MM.1S (cell line): ENCODE results near the gene TREX2.
"Not testable (repeated sequence)": the region's sequence is repeated elsewhere in the genome, so short reads cannot be mapped to it uniquely, and the experiment has no call there.

ENCODE experiments used
- DNase-seq: peaks from one replicate; pipeline ENCODE4 v3.0.0-alpha.2; 2015
- H2AFZ ChIP-seq: fragments of 300-600 bp; sonication (generic); 2 replicates; pipeline ENCODE4 v1.6.0; 2016; ENCODE audit warnings: antibody characterized with exemption, low read length
- H3F3A ChIP-seq: fragments of 300-600 bp; sonication (generic); 2 replicates; pipeline ENCODE4 v1.6.1; 2016; ENCODE audit warnings: mild to moderate bottlenecking, antibody characterized with exemption, low read length, moderate library complexity, mixed read lengths; ENCODE audit not compliant: insufficient read depth
- H3K27ac ChIP-seq: fragments of 300-600 bp; sonication (generic); 2 replicates; pipeline ENCODE4 v1.5.1; 2016; ENCODE audit warnings: mild to moderate bottlenecking, low read length
- H3K27me3 ChIP-seq: fragments of 300-600 bp; sonication (generic); replicated peaks from 2 replicates; pipeline ENCODE4 v1.6.0; 2016; ENCODE audit warnings: low read length; ENCODE audit not compliant: insufficient read depth
- H3K36me3 ChIP-seq: fragments of 300-600 bp; sonication (generic); replicated peaks from 2 replicates; pipeline ENCODE4 v1.6.1; 2016; ENCODE audit warnings: mild to moderate bottlenecking, low read length, mixed read lengths; ENCODE audit not compliant: insufficient read depth
- H3K4me1 ChIP-seq: fragments of 300-600 bp; sonication (generic); 2 replicates; pipeline ENCODE4 v1.6.1; 2016; ENCODE audit warnings: low read length, mixed read lengths
- H3K4me2 ChIP-seq: fragments of 300-600 bp; sonication (generic); 2 replicates; pipeline ENCODE4 v1.6.0; 2016; ENCODE audit warnings: low read depth, low read length
- H3K4me3 ChIP-seq: fragments of 300-600 bp; sonication (generic); 2 replicates; pipeline ENCODE4 v1.5.1; 2016; ENCODE audit warnings: low read length, mixed read lengths
- H3K79me2 ChIP-seq: fragments of 300-600 bp; sonication (generic); 2 replicates; pipeline ENCODE4 v1.6.1; 2016; ENCODE audit warnings: mixed run types, low read length, mixed read lengths
- H3K9ac ChIP-seq: fragments of 300-600 bp; sonication (generic); 2 replicates; pipeline ENCODE4 v1.6.1; 2016; ENCODE audit warnings: low read length, mixed read lengths
- H3K9me2 ChIP-seq: fragments of 300-600 bp; sonication (generic); replicated peaks from 2 replicates; pipeline ENCODE4 v1.6.1; 2016; ENCODE audit warnings: mild to moderate bottlenecking, low read length, mixed read lengths; ENCODE audit not compliant: insufficient read depth
- H3K9me3 ChIP-seq: fragments of 300-600 bp; sonication (generic); replicated peaks from 2 replicates; pipeline ENCODE4 v1.6.1; 2016; ENCODE audit warnings: mild to moderate bottlenecking, low read length, mixed read lengths; ENCODE audit not compliant: insufficient read depth
- H4K20me1 ChIP-seq: fragments of 300-600 bp; sonication (generic); 2 replicates; pipeline ENCODE4 v1.6.1; 2016; ENCODE audit warnings: mild to moderate bottlenecking, low read length, moderate library complexity, mixed read lengths; ENCODE audit not compliant: insufficient read depth
- EZH2 ChIP-seq: fragments of 300-600 bp; sonication (generic); optimal IDR thresholded peaks from 2 replicates; pipeline ENCODE3; 2017; ENCODE audit warnings: low read depth, mild to moderate bottlenecking, antibody characterized with exemption, low read length, mixed read lengths
- EZH2phosphoT487 ChIP-seq: fragments of 300-600 bp; sonication (generic); IDR thresholded peaks from 2 replicates; pipeline ENCODE4 v1.6.1; 2018; ENCODE audit warnings: antibody characterized with exemption, low read length
- TF ChIP-seq, protein P1 (sequence below): fragments of 300-600 bp; sonication (generic); IDR thresholded peaks from 2 replicates; pipeline ENCODE4 v1.5.1; 2016; ENCODE audit warnings: antibody characterized with exemption, low read length, mixed read lengths

Gene TREX2

DNA sequence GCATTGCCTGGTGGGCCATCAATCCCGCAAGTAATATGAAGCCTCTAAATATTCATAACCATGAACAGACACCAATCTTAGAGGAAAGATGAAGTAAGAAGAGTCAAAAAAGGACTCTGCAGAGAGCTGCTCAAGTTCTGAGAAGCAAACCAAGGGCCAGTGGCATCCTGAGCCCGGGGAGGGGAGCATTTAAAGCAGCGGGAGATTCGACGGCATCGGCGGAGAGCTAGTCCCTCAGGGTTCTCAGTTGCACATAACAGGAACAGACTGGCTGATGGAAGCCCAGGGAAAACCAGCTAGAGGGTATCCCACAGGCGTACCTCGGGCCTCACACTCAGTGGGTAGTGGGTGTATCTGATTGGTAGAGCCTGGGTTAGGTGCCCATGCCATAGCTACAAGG, 39.8 kb downstream of the TREX2 start:
- Histone ChIP-seq H3K27me3 (peaks cover 24% of the 10 kb centered on the region), H3K4me3 (no peak overlapping the region), H3K9ac (no peak overlapping the region), H3K4me2 (no peak overlapping the region), H3K27ac (no peak overlapping the region), H3K9me2 (no peaks in the 10 kb centered on the region), H3F3A (no peaks in the 10 kb centered on the region), H4K20me1 (no peaks in the 10 kb centered on the region), H3K36me3 (no peaks in the 10 kb centered on the region), H3K9me3 (no peaks in the 10 kb centered on the region), H2AFZ (no peak overlapping the region), H3K79me2 (no peaks in the 10 kb centered on the region), H3K4me1 (no peaks in the 10 kb centered on the region)
- no peak for TF ChIP-seq EZH2
- DNase-seq: no peak

DNA sequence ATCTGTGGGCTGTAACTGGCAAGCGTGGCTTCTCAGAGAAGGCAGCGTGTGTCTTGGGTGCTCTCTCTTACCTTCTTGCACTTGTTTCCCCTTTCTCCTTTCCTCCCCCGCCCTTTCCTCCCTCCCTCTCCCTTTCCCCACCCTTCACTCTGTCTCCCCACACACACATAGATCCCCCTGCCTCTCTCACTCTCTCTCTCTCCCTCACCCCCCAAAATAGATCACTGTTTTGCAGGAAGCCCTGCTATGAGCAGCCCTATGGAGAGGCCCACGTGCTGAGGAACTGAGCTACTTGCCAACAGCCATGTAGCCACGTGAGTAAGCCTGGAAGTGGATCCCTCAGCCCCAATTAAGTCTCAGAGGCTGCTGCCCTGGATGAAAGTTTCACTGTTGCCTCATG, 40.4 kb downstream of the TREX2 start:
- Histone ChIP-seq H2AFZ (no peak overlapping the region), H3K27me3 (peaks cover 24% of the 10 kb centered on the region), H3K79me2 (no peaks in the 10 kb centered on the region), H3K4me3 (no peak overlapping the region), H3K4me2 (no peak overlapping the region), H3K4me1 (no peaks in the 10 kb centered on the region), H3F3A (no peaks in the 10 kb centered on the region), H3K9me3 (no peaks in the 10 kb centered on the region), H3K27ac (no peak overlapping the region), H3K9ac (no peak overlapping the region), H3K36me3 (no peaks in the 10 kb centered on the region), H4K20me1 (no peaks in the 10 kb centered on the region), H3K9me2 (no peaks in the 10 kb centered on the region)
- no peak for DNase-seq
- TF ChIP-seq EZH2 (no peak), EZH2phosphoT487 (no peak)
- TF ChIP-seq, protein P1, sequence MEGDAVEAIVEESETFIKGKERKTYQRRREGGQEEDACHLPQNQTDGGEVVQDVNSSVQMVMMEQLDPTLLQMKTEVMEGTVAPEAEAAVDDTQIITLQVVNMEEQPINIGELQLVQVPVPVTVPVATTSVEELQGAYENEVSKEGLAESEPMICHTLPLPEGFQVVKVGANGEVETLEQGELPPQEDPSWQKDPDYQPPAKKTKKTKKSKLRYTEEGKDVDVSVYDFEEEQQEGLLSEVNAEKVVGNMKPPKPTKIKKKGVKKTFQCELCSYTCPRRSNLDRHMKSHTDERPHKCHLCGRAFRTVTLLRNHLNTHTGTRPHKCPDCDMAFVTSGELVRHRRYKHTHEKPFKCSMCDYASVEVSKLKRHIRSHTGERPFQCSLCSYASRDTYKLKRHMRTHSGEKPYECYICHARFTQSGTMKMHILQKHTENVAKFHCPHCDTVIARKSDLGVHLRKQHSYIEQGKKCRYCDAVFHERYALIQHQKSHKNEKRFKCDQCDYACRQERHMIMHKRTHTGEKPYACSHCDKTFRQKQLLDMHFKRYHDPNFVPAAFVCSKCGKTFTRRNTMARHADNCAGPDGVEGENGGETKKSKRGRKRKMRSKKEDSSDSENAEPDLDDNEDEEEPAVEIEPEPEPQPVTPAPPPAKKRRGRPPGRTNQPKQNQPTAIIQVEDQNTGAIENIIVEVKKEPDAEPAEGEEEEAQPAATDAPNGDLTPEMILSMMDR: no peak

DNA sequence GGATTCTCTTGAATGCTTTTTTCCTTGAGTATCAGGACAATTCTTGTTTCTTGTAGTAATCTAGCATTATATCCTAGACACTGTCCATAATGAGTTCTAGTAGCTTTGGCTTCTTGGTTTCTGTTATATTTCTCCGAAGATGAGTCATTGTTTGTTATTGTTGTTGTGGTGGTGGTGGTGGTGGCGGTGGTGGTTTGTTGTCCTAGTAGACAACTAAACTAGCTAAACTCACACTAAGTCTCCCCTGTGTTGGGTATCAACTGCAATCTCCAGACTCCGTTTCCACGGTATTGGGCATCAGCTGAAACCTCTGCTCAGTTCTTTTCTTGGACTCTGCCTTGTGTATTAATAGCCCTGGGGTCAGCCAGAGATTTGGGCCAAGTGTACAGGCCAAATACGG, 41.5 kb downstream of the TREX2 start:
- not testable (repeated sequence) for H3K9ac ChIP-seq, H2AFZ ChIP-seq, H3K27ac ChIP-seq, H3K4me3 ChIP-seq, H3K79me2 ChIP-seq, H3K4me1 ChIP-seq, H3K9me2 ChIP-seq, H3K36me3 ChIP-seq, H3F3A ChIP-seq, H3K4me2 ChIP-seq, H4K20me1 ChIP-seq, DNase-seq, H3K9me3 ChIP-seq
- H3K27me3 ChIP-seq: peaks cover 24% of the 10 kb centered on the region

DNA sequence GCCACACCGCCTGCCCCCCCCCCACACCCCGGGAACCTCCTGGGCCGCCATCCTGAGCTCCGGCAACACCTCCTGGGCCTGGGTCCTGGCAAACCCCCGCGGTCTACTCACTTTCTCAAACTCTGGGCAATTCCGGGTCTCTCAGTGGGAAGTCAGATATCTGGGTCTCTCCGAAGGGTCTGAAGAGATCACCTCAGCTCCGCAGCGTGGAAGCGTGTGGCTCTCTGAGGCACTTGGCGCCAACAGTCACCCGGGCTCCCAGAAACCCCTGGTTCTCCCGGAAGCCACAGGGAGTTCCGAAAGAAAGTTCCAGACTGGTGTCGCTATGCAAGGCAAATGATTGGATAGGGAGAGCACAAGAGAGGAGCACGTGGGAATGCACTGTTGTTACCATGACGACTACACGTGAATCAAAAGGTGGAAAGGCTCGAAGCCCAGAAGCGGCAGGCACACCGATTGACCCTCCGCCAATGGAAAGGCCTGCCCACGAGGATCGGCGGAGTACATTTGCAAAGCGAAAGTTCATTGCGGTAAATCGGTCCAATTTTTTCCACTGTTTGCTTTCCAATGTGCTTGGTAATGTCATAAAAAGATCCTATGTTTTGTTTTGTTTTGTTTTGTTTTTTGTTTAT, 44.6 kb downstream of the TREX2 start, which contains the start of gene PNMA6E:
Gene PNMA6E, minus strand, starts transcription at position 218 of the 632 bp plus-strand sequence. CDS start 2,501 bp downstream, outside the sequence.
- Histone ChIP-seq H3K36me3 (no peaks in the 10 kb centered on the region), H3K9ac (no peak within 1 kb of the TSS), H3F3A (no peaks in the 10 kb centered on the region), H3K9me2 (no peaks in the 10 kb centered on the region), H3K4me3 (no peak within 1 kb of the TSS), H3K4me1 (no peaks in the 10 kb centered on the region; the same call in 1 of the 2 replicates), H3K27me3 (peaks cover 18% of the 10 kb centered on the region), H3K79me2 (no peaks in the 10 kb centered on the region), H3K9me3 (no peaks in the 10 kb centered on the region), H3K4me2 (peak within 1 kb of the TSS; percentile 37; the same call in 1 of the 2 replicates), H3K27ac (no peak within 1 kb of the TSS), H2AFZ (no peak within 1 kb of the TSS), H4K20me1 (no peaks in the 10 kb centered on the region)
- DNase-seq: no peak
- TF ChIP-seq, protein P1: no peak
- TF ChIP-seq EZH2phosphoT487 (no peak), EZH2 (no peak)
